ENCODE measurements around the gene SLC5A8.

The SLC5A8 gene, protein sequence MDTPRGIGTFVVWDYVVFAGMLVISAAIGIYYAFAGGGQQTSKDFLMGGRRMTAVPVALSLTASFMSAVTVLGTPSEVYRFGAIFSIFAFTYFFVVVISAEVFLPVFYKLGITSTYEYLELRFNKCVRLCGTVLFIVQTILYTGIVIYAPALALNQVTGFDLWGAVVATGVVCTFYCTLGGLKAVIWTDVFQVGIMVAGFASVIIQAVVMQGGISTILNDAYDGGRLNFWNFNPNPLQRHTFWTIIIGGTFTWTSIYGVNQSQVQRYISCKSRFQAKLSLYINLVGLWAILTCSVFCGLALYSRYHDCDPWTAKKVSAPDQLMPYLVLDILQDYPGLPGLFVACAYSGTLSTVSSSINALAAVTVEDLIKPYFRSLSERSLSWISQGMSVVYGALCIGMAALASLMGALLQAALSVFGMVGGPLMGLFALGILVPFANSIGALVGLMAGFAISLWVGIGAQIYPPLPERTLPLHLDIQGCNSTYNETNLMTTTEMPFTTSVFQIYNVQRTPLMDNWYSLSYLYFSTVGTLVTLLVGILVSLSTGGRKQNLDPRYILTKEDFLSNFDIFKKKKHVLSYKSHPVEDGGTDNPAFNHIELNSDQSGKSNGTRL

DNA sequence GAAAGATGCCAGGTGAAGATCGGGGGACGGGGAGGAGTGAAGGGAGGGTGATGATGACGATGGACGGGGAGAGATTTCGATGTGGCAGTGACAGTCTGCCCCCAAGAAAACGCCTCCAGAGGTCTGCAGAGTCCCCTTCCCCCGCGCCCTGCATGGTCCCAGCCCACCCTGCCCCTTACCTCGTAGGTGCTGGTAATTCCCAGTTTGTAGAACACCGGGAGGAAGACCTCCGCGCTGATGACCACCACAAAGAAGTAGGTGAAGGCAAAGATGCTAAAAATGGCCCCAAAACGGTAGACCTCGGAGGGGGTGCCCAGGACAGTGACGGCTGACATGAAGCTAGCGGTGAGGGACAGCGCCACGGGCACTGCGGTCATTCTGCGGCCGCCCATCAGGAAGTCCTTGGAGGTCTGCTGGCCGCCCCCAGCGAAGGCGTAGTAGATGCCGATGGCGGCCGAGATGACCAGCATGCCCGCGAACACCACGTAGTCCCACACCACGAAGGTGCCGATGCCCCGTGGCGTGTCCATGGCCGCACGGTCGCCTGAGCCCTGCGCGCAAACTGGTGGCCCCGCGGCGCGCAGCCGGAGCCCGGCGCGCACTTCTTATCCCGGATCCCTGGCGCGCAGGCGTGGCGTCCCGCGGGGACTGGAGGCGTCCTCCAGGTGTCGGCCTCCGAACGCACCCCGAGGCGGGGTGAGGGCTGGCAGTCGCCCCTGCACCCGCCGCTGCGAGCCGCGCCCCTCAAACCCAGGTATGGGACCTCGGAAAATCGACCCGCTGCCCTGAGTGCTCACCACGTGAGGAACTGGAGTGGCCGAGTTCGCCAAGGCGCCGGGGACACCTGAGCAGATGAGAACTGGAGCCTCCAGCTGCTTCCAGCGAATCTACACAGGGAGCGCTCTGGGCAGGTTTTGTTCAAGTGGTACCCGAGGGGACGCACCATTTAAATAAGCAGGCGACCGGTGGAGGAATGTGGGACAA is at the start of gene SLC5A8:
Gene SLC5A8, minus strand, starts transcription at position 920 of the 984 bp plus-strand sequence. Its CDS starts 390 bp downstream, at position 530.
- Histone ChIP-seq H3K27me3 (ENCODE audit: control insufficient read depth, low read length) (peaks cover 5% of the 10 kb centered on the region), H3K4me1 (ENCODE audit: control insufficient read depth, low read length) (no peaks in the 10 kb centered on the region)

GRCh38 chr12:101257357-101257756 is 47.3 kb upstream of the SLC5A8 start:
- H3K27me3 ChIP-seq (ENCODE audit: control insufficient read depth, low read length): peaks cover 9% of the 10 kb centered on the region; the same call in 1 of the 2 replicates
- H3K36me3 ChIP-seq (ENCODE audit: control insufficient read depth, low read length): no peaks in the 10 kb centered on the region

More for the DNA sequence above, at the start of gene SLC5A8:
- no peak within 1 kb of the TSS for H3K27ac ChIP-seq (ENCODE audit: low read depth, low read length)
- no peaks in the 10 kb centered on the region for H3F3A ChIP-seq (ENCODE audit: control insufficient read depth, insufficient read depth)
- 0 out of 2 replicates have a peak, but pooled peaks cover 2% of the 10 kb centered on the region for H3K9me3 ChIP-seq (ENCODE audit: control insufficient read depth, insufficient read depth, low read length)
- H3K4me2 ChIP-seq (ENCODE audit: low read length): no peak within 1 kb of the TSS
- H3K36me3 ChIP-seq (ENCODE audit: control insufficient read depth, low read length): no peaks in the 10 kb centered on the region
- H3K4me3 ChIP-seq (ENCODE audit: low read length): no peak within 1 kb of the TSS
- H4K20me1 ChIP-seq (ENCODE audit: control insufficient read depth, insufficient read depth, low read depth, low read length): no peaks in the 10 kb centered on the region
- H3K79me2 ChIP-seq (ENCODE audit: control insufficient read depth, low read length): no peaks in the 10 kb centered on the region
- no peak for TF ChIP-seq EZH2phosphoT487 (IDR thresholded peaks at IDR 0.05; ENCODE audit: borderline replicate concordance, low read length)
- TF ChIP-seq, protein P1, sequence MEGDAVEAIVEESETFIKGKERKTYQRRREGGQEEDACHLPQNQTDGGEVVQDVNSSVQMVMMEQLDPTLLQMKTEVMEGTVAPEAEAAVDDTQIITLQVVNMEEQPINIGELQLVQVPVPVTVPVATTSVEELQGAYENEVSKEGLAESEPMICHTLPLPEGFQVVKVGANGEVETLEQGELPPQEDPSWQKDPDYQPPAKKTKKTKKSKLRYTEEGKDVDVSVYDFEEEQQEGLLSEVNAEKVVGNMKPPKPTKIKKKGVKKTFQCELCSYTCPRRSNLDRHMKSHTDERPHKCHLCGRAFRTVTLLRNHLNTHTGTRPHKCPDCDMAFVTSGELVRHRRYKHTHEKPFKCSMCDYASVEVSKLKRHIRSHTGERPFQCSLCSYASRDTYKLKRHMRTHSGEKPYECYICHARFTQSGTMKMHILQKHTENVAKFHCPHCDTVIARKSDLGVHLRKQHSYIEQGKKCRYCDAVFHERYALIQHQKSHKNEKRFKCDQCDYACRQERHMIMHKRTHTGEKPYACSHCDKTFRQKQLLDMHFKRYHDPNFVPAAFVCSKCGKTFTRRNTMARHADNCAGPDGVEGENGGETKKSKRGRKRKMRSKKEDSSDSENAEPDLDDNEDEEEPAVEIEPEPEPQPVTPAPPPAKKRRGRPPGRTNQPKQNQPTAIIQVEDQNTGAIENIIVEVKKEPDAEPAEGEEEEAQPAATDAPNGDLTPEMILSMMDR (IDR thresholded peaks at IDR 0.05; ENCODE audit: low read depth, low read length, poor library complexity, severe bottlenecking): no peak
- no peaks in the 10 kb centered on the region for H3K9me2 ChIP-seq (replicated peaks; ENCODE audit: control insufficient read depth, low read length)

GRCh38 chr12:101256266-101256665 is 46.2 kb upstream of the SLC5A8 start:
- no peaks in the 10 kb centered on the region for H3K79me2 ChIP-seq (ENCODE audit: control insufficient read depth, low read length)
- H3K36me3 ChIP-seq (ENCODE audit: control insufficient read depth, low read length): no peaks in the 10 kb centered on the region
- TF ChIP-seq, protein P1 (IDR thresholded peaks at IDR 0.05; ENCODE audit: low read depth, low read length, poor library complexity, severe bottlenecking): no peak
- TF ChIP-seq EZH2phosphoT487 (IDR thresholded peaks at IDR 0.05; ENCODE audit: borderline replicate concordance, low read length): no peak
- no peaks in the 10 kb centered on the region for H3F3A ChIP-seq (ENCODE audit: control insufficient read depth, insufficient read depth)
- H3K4me1 ChIP-seq (ENCODE audit: control insufficient read depth, low read length): no peaks in the 10 kb centered on the region
- no peak overlapping the region for H3K4me2 ChIP-seq (ENCODE audit: low read length)
- H3K9me2 ChIP-seq (replicated peaks; ENCODE audit: control insufficient read depth, low read length): no peaks in the 10 kb centered on the region
- no peaks in the 10 kb centered on the region for H4K20me1 ChIP-seq (ENCODE audit: control insufficient read depth, insufficient read depth, low read depth, low read length)
- peaks cover 9% of the 10 kb centered on the region; the same call in 1 of the 2 replicates for H3K27me3 ChIP-seq (ENCODE audit: control insufficient read depth, low read length)
- no peaks in the 10 kb centered on the region for H3K9me3 ChIP-seq (ENCODE audit: control insufficient read depth, insufficient read depth, low read length)
- no peak overlapping the region for H3K27ac ChIP-seq (ENCODE audit: low read depth, low read length)
- H3K4me3 ChIP-seq (ENCODE audit: low read length): no peak overlapping the region

More at GRCh38 chr12:101257357-101257756, 47.3 kb upstream of the SLC5A8 start:
- no peak for TF ChIP-seq EZH2phosphoT487 (IDR thresholded peaks at IDR 0.05; ENCODE audit: borderline replicate concordance, low read length)
- H3F3A ChIP-seq (ENCODE audit: control insufficient read depth, insufficient read depth): no peaks in the 10 kb centered on the region
- no peaks in the 10 kb centered on the region for H3K79me2 ChIP-seq (ENCODE audit: control insufficient read depth, low read length)
- H3K4me2 ChIP-seq (ENCODE audit: low read length): no peak overlapping the region
- H3K4me3 ChIP-seq (ENCODE audit: low read length): no peak overlapping the region
- no peaks in the 10 kb centered on the region for H3K4me1 ChIP-seq (ENCODE audit: control insufficient read depth, low read length)
- H4K20me1 ChIP-seq (ENCODE audit: control insufficient read depth, insufficient read depth, low read depth, low read length): no peaks in the 10 kb centered on the region
- H3K27ac ChIP-seq (ENCODE audit: low read depth, low read length): no peak overlapping the region
- H3K9me3 ChIP-seq (ENCODE audit: control insufficient read depth, insufficient read depth, low read length): no peaks in the 10 kb centered on the region
- H3K9me2 ChIP-seq (replicated peaks; ENCODE audit: control insufficient read depth, low read length): no peaks in the 10 kb centered on the region

Data from DOHH2 (cell line).